Raji (cell line): ENCODE measurements around the gene ACTL6A.
A peak's percentile ranks its signal among the peaks of the same experiment; 100 is the strongest.

Experiments
- POLR2A ChIP-seq: IDR thresholded peaks from 2 replicates; pipeline ENCODE4 v1.6.1; 2011; ENCODE audit warnings: low read depth, low read length, control low read depth; ENCODE audit not compliant: insufficient read depth

ACTL6A gene

GRCh38 chr3:179560791-179561190, 1.9 kb upstream of the ACTL6A start:
- no peak for TF ChIP-seq POLR2A

- peak; percentile 5 for TF ChIP-seq POLR2A
These were observed 601 bp downstream of the ACTL6A start for GRCh38 chr3:179563271-179563783.

GRCh38 chr3:179565496-179565895, 2.8 kb downstream of the ACTL6A start:
- TF ChIP-seq POLR2A: no peak

- TF ChIP-seq POLR2A: no peak
These were observed 18.3 kb downstream of the ACTL6A start for GRCh38 chr3:179580992-179581391.

- TF ChIP-seq POLR2A: no peak
These were observed 26.4 kb downstream of the ACTL6A start for GRCh38 chr3:179589143-179589542.

- no peak for TF ChIP-seq POLR2A
These were observed 27.9 kb downstream of the ACTL6A start for GRCh38 chr3:179590669-179591068.

- TF ChIP-seq POLR2A: no peak
These were observed 28.6 kb downstream of the ACTL6A start for GRCh38 chr3:179591313-179591712.

GRCh38 chr3:179599531-179599930, 36.8 kb downstream of the ACTL6A start:
- TF ChIP-seq POLR2A: no peak

GRCh38 chr3:179603321-179603720, 40.6 kb downstream of the ACTL6A start:
- no peak for TF ChIP-seq POLR2A

- no peak for TF ChIP-seq POLR2A
These were observed 41.1 kb downstream of the ACTL6A start for GRCh38 chr3:179603831-179604230.

GRCh38 chr3:179604321-179605078, 41.8 kb downstream of the ACTL6A start, which contains the start of the genes MRPL47 and NDUFB5:
Gene MRPL47, minus strand, starts transcription at chr3:179604638. Its CDS starts 14 bp downstream, at chr3:179604624.
Gene NDUFB5, plus strand, starts transcription at chr3:179604794. Its CDS starts 22 bp downstream, at chr3:179604816.
- TF ChIP-seq POLR2A: peak; percentile 94

- TF ChIP-seq POLR2A: no peak
These were observed 43.9 kb downstream of the ACTL6A start for GRCh38 chr3:179606534-179607085.

GRCh38 chr3:179608931-179609720, 46.4 kb downstream of the ACTL6A start:
- TF ChIP-seq POLR2A: no peak

GRCh38 chr3:179610066-179610465, 47.3 kb downstream of the ACTL6A start:
- no peak for TF ChIP-seq POLR2A

GRCh38 chr3:179613807-179614206, 51.1 kb downstream of the ACTL6A start:
- no peak for TF ChIP-seq POLR2A

GRCh38 chr3:179615458-179616173, 52.9 kb downstream of the ACTL6A start:
- TF ChIP-seq POLR2A: no peak

- TF ChIP-seq POLR2A: no peak
These were observed 59.3 kb downstream of the ACTL6A start for GRCh38 chr3:179622023-179622422.
